Suprapubic skin (tissue), 4 donors: ENCODE results near the gene FAM83G.

ENCODE experiments used
- CTCF ChIP-seq, 2 donors: fragments of 200-600 bp in 1 of 2; fragments of 450-650 bp in 1 of 2; sonication (generic) in 1 of 2; IDR thresholded peaks; one replicate each; pipeline ENCODE4 v1.5.1; 2016 to 2019; ENCODE audit warnings: antibody characterized with exemption in 2 of 2, mild to moderate bottlenecking in 1 of 2, moderate library complexity in 1 of 2
- POLR2A ChIP-seq, 2 donors: fragments of 450-650 bp; IDR thresholded peaks; one replicate each; pipeline ENCODE4 v1.6.1; 2017; ENCODE audit warnings: antibody characterized with exemption in 2 of 2, mild to moderate bottlenecking in 2 of 2, moderate library complexity in 2 of 2
- POLR2AphosphoS5 ChIP-seq, 3 donors: sonication (generic); formaldehyde crosslinking; IDR thresholded peaks; one replicate each; pipeline ENCODE4 v1.6.1; 2017; ENCODE audit warnings: antibody characterized with exemption in 3 of 3

GRCh38 chr17:18963126-18964017, 41.2 kb downstream of the FAM83G start:
- TF ChIP-seq POLR2A (IDR thresholded peaks at IDR 0.05) (no peak), CTCF (IDR thresholded peaks at IDR 0.05) (no peak), POLR2AphosphoS5 (IDR thresholded peaks at IDR 0.05) (no peak)
